Activated CD8-positive, alpha-beta memory T cell treated with anti-CD3 and anti-CD28 coated beads, Interleukin-2, amount 50 U/mL, for 4 hours (primary cell): ENCODE results near the gene ENKD1.

Experiments
- DNase-seq: peaks from one replicate; pipeline ENCODE4 v3.0.0-alpha.2; 2020

ENKD1 gene

GRCh38 chr16:67678354-67679023 is 11.9 kb upstream of the ENKD1 start:
- DNase-seq, result no peak

- DNase-seq, result no peak
These were observed 11.2 kb upstream of the ENKD1 start for GRCh38 chr16:67677712-67678111.

- no peak for DNase-seq
These were observed 10.4 kb upstream of the ENKD1 start for GRCh38 chr16:67676939-67677338.

- no peak for DNase-seq
These were observed 10.0 kb upstream of the ENKD1 start for GRCh38 chr16:67676516-67676915.

- DNase-seq, result no peak
These were observed 9.4 kb upstream of the ENKD1 start for GRCh38 chr16:67675999-67676398.

GRCh38 chr16:67675579-67675935 is 9.0 kb upstream of the ENKD1 start:
- no peak for DNase-seq

- DNase-seq, result no peak
These were observed 8.5 kb upstream of the ENKD1 start for GRCh38 chr16:67674851-67675578.

GRCh38 chr16:67673712-67674580 is 7.4 kb upstream of the ENKD1 start:
- DNase-seq, result no peak

GRCh38 chr16:67672739-67673662 is 6.5 kb upstream of the ENKD1 start:
- peak; percentile 45 for DNase-seq

GRCh38 chr16:67672306-67672705 is 5.8 kb upstream of the ENKD1 start:
- no peak for DNase-seq

- no peak for DNase-seq
These were observed 3.0 kb upstream of the ENKD1 start for GRCh38 chr16:67669499-67670101.

- no peak for DNase-seq
These were observed 2.1 kb upstream of the ENKD1 start for GRCh38 chr16:67668495-67669157.

- peak; percentile 75 for DNase-seq
These were observed 1.4 kb upstream of the ENKD1 start for GRCh38 chr16:67667817-67668494.

- no peak for DNase-seq
These were observed 885 bp upstream of the ENKD1 start for GRCh38 chr16:67667453-67667816.

GRCh38 chr16:67666032-67666551 is 458 bp downstream of the ENKD1 start:
- no peak for DNase-seq

GRCh38 chr16:67665598-67665997 is 952 bp downstream of the ENKD1 start:
- DNase-seq, result no peak

GRCh38 chr16:67664871-67665270 is 1.7 kb downstream of the ENKD1 start:
- DNase-seq, result no peak

- DNase-seq, result no peak
These were observed 2.3 kb downstream of the ENKD1 start for GRCh38 chr16:67664258-67664657.

- no peak for DNase-seq
These were observed 2.7 kb downstream of the ENKD1 start for GRCh38 chr16:67663877-67664222.

GRCh38 chr16:67663151-67663876 is 3.2 kb downstream of the ENKD1 start:
- DNase-seq, result no peak
